PC-3 (cell line): ENCODE results near the gene CYP11A1.

Experiments used
- EZH2 ChIP-seq: fragments of 300-600 bp; sonication (generic); IDR thresholded peaks from one replicate; pipeline ENCODE4 v1.6.1; 2017; ENCODE audit warnings: antibody characterized with exemption, mild to moderate bottlenecking, low read length; ENCODE audit not compliant: unreplicated experiment
- EZH2phosphoT487 ChIP-seq: fragments of 300-600 bp; sonication (generic); IDR thresholded peaks from 2 replicates; pipeline ENCODE4 v1.6.1; 2018; ENCODE audit warnings: mild to moderate bottlenecking, antibody characterized with exemption, low read length, borderline replicate concordance
- TF ChIP-seq, protein P1 (sequence below): fragments of 300-600 bp; sonication (generic); conservative IDR thresholded peaks from 2 replicates; pipeline ENCODE4 v1.5.1; 2017; ENCODE audit warnings: antibody characterized with exemption, low read depth, mild to moderate bottlenecking, low read length

DNA sequence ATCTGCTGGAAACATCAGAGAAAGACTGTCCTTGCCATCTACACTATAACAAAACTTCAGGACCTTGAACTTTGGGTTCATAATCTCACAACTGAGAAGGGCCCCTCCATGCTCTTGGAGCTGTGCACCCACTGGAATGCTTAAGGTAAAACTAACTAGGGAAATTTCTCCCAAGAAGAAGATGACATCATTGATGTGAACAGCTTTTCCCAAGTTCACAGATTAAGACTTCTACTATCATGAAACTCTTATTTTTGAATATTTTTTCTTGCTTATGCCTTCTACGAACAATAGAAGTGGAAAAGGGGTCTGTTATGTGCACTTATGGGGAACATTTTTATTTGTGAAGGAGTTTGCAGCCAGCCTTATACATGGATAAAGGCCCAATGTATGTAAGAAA, 5.0 kb downstream of the CYP11A1 start:
- TF ChIP-seq, protein P1, sequence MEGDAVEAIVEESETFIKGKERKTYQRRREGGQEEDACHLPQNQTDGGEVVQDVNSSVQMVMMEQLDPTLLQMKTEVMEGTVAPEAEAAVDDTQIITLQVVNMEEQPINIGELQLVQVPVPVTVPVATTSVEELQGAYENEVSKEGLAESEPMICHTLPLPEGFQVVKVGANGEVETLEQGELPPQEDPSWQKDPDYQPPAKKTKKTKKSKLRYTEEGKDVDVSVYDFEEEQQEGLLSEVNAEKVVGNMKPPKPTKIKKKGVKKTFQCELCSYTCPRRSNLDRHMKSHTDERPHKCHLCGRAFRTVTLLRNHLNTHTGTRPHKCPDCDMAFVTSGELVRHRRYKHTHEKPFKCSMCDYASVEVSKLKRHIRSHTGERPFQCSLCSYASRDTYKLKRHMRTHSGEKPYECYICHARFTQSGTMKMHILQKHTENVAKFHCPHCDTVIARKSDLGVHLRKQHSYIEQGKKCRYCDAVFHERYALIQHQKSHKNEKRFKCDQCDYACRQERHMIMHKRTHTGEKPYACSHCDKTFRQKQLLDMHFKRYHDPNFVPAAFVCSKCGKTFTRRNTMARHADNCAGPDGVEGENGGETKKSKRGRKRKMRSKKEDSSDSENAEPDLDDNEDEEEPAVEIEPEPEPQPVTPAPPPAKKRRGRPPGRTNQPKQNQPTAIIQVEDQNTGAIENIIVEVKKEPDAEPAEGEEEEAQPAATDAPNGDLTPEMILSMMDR, result no peak
- TF ChIP-seq EZH2phosphoT487 (no peak), EZH2 (no peak)
